Calu3 (cell line): ENCODE measurements around the gene CFI. TPM values are rescaled to one million over a fixed set of nuclear protein-coding genes. Genes with fewer than 3 reads are reported as not detected.

Experiments used
- BruUV-seq: library from RNA; stranded (reverse); fragments of 400-500 nt; replicated peaks from 2 replicates; lab custom pipeline; 2021; lab: Mats Ljungman, UMichigan
- CTCF ChIA-PET: fragments of 300-600 bp; sonication (Branson Sonifier 250); formaldehyde crosslinking; loops from one replicate; lab custom pipeline; 2022; ENCODE audit warnings: antibody characterized with exemption; lab: Charles Lee
- DNase-seq: peaks from one replicate; pipeline ENCODE4 v3.0.0; 2022
- H3K27ac Mint-ChIP-seq: one replicate; pipeline ENCODE4 v1.8.0; 2022; ENCODE audit warnings: mixed read lengths; ENCODE audit not compliant: unreplicated experiment
- H3K27me3 Mint-ChIP-seq: one replicate; pipeline ENCODE4 v1.8.0; 2022; ENCODE audit warnings: mixed read lengths; ENCODE audit not compliant: unreplicated experiment
- H3K36me3 Mint-ChIP-seq: one replicate; pipeline ENCODE4 v1.8.0; 2022; ENCODE audit warnings: mild to moderate bottlenecking, moderate library complexity, mixed read lengths; ENCODE audit not compliant: insufficient read depth, unreplicated experiment
- H3K4me1 Mint-ChIP-seq: one replicate; pipeline ENCODE4 v1.8.0; 2022; ENCODE audit warnings: mild to moderate bottlenecking, low read depth, mixed read lengths; ENCODE audit not compliant: unreplicated experiment
- H3K4me3 Mint-ChIP-seq: one replicate; pipeline ENCODE4 v1.8.0; 2022; ENCODE audit warnings: mild to moderate bottlenecking, low read depth, moderate library complexity, mixed read lengths; ENCODE audit not compliant: unreplicated experiment
- H3K9me3 Mint-ChIP-seq: one replicate; pipeline ENCODE4 v1.8.0; 2022; ENCODE audit warnings: low read depth, mixed read lengths; ENCODE audit not compliant: unreplicated experiment
- intact Hi-C: fragments of 100-400 bp; cut with micrococcal nuclease; formaldehyde crosslinking; loops from one replicate; pipeline ENCODE4 v1.10.0; 2022; ENCODE audit not compliant: unreplicated experiment
- total RNA-seq: library from RNA; stranded (reverse); gene quantifications from 2 replicates; pipeline ENCODE4 v1.2.3, GENCODE V29; 2022
- TF ChIP-seq, protein P1 (sequence below): fragments of 200-600 bp; IDR thresholded peaks from one replicate; pipeline ENCODE4 v1.8.0; 2022; ENCODE audit warnings: antibody characterized with exemption; ENCODE audit not compliant: unreplicated experiment

Gene CFI
- total RNA-seq, 1 experiment from 2014 or later = 25.8 TPM

DNA sequence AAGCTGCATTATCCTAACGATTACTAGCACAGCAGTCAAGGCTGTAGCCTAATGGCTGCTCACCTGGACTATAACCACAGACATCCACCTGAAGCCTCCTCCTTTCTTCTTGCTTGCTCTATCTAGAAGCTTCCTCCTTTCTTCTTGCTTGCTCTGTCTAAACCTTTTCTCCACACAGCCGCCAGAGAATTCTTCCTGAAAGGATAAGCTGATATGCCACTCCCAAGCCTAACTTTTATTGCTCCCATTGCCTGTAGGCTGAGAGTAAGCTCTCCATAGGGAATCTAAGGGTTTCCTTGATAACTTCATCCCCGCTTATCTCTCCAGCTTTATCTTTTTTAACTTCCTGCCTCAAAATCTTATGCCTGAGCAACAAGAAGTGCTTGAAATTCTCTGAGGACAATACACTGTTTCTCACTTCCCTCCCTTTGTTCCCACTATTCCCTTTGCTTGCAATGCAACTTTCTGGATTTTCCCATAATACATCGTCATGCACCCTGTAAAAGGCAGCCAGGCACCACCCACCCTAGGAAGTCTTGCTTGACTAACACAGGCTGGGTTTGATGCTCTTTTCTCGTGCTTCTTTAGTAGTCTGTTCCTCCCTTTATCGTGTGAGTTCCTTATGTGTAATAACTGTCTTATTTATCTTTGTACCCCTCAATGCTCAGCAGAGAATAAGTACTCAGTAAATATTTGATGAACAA, 44.7 kb upstream of the CFI start:
- H3K27me3 Mint-ChIP-seq = no peaks in the 10 kb centered on the region
- no peak for DNase-seq
- CTCF ChIA-PET = no interaction called here
- H3K27ac Mint-ChIP-seq = no peak overlapping the region
- no TSS peak for BruUV-seq
- H3K4me3 Mint-ChIP-seq = no peak overlapping the region
- H3K4me1 Mint-ChIP-seq = no peaks in the 10 kb centered on the region
- H3K9me3 Mint-ChIP-seq = no peaks in the 10 kb centered on the region
- intact Hi-C loops = no loop called here
- no peaks in the 10 kb centered on the region for H3K36me3 Mint-ChIP-seq
- TF ChIP-seq, protein P1, sequence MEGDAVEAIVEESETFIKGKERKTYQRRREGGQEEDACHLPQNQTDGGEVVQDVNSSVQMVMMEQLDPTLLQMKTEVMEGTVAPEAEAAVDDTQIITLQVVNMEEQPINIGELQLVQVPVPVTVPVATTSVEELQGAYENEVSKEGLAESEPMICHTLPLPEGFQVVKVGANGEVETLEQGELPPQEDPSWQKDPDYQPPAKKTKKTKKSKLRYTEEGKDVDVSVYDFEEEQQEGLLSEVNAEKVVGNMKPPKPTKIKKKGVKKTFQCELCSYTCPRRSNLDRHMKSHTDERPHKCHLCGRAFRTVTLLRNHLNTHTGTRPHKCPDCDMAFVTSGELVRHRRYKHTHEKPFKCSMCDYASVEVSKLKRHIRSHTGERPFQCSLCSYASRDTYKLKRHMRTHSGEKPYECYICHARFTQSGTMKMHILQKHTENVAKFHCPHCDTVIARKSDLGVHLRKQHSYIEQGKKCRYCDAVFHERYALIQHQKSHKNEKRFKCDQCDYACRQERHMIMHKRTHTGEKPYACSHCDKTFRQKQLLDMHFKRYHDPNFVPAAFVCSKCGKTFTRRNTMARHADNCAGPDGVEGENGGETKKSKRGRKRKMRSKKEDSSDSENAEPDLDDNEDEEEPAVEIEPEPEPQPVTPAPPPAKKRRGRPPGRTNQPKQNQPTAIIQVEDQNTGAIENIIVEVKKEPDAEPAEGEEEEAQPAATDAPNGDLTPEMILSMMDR = no peak

GRCh38 chr4:109836985-109837384, 35.2 kb upstream of the CFI start:
- CTCF ChIA-PET = no interaction called here

DNA sequence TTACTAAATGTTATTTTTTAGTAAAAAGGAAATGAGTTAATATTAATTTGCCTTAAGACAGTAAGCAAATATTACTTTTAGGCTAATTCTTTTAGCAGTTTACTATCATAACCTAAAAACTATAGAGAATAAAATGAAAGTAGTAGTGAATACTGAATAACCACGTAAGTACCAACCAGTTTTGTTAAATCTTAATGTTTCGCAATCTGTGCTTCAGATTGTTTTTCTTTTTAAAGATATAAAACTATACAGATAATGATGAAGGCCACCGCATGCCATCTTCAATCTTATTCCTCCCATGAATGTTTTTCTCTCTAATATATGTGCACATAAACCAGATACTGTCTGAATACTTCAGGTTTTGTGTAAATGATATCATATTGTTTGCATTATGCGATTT, 32.0 kb upstream of the CFI start:
- intact Hi-C loops = no loop called here
- no peaks in the 10 kb centered on the region for H3K27me3 Mint-ChIP-seq
- CTCF ChIA-PET = no interaction called here

More at GRCh38 chr4:109836985-109837384, 35.2 kb upstream of the CFI start:
- no peaks in the 10 kb centered on the region for H3K4me1 Mint-ChIP-seq
- BruUV-seq = no TSS peak
- no peaks in the 10 kb centered on the region for H3K9me3 Mint-ChIP-seq
- no peaks in the 10 kb centered on the region for H3K36me3 Mint-ChIP-seq
- TF ChIP-seq, protein P1 = no peak
- no peak for DNase-seq
- no peaks in the 10 kb centered on the region for H3K27me3 Mint-ChIP-seq
- intact Hi-C loops = no loop called here
- no peak overlapping the region for H3K27ac Mint-ChIP-seq
- no peak overlapping the region for H3K4me3 Mint-ChIP-seq

DNA sequence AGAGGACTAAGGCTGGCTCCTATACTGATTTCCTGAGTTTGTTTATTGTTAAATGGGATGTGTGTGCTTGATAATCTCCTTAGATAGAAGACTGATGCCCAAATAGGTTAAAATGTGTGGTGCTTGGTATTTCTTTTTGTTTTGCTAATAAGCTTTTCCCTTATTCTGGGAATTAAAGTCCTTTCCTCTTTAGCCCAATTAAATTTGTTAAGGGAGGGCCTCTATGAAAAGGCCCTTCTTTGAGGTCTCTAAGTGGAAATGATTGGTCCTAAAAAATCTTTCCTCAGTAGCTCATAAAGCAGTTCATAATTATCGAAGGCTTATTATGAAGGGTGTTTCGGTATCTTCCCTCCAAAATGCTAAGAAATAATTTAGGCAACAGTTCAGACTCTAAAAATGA, 25.9 kb upstream of the CFI start, which contains the start of gene RRH:
Gene RRH, plus strand, starts transcription at position 301 of the 400 bp plus-strand sequence. Its CDS starts 56 bp downstream, at position 357.
- no TSS peak for BruUV-seq
- Mint-ChIP-seq H3K4me1 (no peaks in the 10 kb centered on the region), H3K4me3 (no peak within 1 kb of the TSS), H3K27me3 (no peaks in the 10 kb centered on the region), H3K36me3 (peaks cover 11% of the 10 kb centered on the region), H3K27ac (no peak within 1 kb of the TSS), H3K9me3 (no peaks in the 10 kb centered on the region)
- CTCF ChIA-PET = no interaction called here
- DNase-seq = no peak
- intact Hi-C loops = no loop called here
- TF ChIP-seq, protein P1 = no peak

More for the DNA sequence above, 32.0 kb upstream of the CFI start:
- Mint-ChIP-seq H3K4me3 (no peak overlapping the region), H3K4me1 (no peaks in the 10 kb centered on the region), H3K27ac (no peak overlapping the region), H3K9me3 (no peaks in the 10 kb centered on the region), H3K36me3 (no peaks in the 10 kb centered on the region)
- TF ChIP-seq, protein P1 = no peak
- no TSS peak for BruUV-seq
- no peak for DNase-seq
